ENCODE measurements around the gene FNDC4.

Gene FNDC4

GRCh38 chr2:27492557-27492956, 2.4 kb downstream of the FNDC4 start:
- no peak for FAIRE-seq

DNA sequence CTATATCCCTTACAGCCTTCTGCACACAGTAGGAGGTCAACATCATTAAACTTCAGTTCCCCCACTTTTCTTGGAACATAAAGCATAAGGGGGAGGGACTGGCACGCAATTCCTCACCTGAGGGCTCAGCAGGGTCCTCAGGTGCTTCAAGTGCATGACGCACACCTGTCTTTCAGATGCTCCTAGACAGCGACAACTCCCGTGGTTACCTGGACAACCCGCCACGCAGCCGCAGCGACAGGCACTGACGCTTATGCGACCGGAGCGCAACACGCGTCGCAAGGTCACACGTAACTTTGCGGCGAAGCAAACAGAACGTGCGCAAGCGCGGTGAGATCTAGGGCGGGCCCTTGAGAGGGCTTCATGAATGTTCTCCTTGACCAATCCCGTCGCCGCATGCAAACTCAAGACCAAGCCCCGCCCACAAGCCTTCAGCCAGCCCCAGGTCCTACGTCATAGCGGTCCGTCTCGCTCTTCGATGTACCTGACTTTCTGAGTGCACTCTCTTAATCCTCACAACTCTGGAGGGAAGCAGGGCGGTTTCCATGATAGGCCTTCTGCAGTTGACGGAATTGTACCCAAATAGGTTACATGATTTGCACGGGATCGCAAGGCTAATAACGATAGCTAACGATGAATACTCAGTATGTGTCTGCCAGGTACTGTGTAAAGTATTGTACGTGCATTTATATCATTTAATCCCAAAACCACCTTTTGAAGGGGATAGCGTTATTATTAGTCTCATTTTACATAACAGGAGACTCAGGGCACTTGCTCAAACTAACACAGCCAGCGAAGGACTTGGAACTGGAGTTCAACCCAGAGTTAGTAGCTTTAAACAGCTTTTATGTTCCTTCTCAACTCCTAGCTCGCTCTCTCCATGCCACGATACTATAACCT, 5.3 kb downstream of the FNDC4 start, which contains the start of gene IFT172:
Gene IFT172 (minus strand): TSS at position 246 of the 900 bp plus-strand sequence. CDS start 90 bp downstream, at position 156.
- FAIRE-seq: peak; percentile 87

DNA sequence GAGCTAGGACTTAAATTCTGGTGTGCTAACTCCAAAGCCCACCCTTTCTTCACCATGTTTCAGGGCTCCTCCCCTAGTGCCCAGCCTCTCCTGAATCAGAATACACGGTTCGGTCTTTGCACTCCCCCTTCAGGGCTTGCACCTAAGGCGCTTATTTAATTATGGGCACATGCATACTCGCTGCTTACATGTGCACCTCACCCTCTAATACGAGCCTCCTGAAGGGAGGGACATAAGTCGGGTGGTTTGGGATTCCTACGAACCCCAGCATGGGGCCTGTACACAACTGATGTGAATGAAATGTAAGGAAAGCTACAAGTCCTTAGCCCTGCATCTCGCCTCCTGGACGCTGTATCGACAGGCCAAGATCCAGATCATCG, 5.9 kb downstream of the FNDC4 start:
- FAIRE-seq: no peak

DNA sequence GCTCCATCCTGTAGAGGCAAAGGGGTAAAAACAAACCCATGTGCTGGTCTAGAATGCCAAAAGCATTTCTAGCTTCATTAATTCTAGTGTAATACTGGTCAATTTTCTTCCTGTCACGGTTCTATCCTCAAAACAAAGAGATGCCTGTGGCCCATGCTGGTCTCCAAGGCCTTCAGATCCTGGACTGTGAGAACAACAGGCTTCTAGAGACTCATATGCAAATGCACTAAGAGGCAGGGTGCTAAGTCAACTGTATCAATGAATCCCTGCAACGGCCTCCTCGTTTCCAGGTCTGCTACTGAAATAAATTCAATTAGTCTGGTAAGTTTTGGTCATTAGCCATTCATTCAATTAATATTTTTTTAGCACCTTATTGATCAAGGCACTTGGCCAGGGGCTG, 9.5 kb downstream of the FNDC4 start:
- FAIRE-seq: no peak

DNA sequence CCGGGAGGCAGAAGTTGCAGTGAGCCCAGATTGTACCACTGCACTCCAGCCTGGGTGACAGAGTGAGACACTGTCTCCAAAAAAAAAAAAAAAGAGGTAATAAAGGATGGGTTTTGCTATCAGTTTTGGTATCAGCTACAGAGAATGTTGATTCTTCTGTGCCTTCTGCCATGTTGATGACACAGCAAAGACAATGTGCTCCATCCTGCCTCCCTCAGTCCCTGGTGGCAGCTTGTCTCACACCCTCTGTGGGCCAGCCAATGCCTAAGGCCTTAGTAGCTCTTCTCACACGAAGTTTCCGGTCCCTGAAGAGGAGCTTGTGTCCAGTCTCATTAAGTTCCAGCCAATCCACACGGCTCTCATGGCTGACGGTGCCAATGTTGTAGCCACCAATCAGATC, 23.0 kb downstream of the FNDC4 start:
- no peak for FAIRE-seq

GRCh38 chr2:27464443-27464842, 30.6 kb downstream of the FNDC4 start:
- no peak for FAIRE-seq

DNA sequence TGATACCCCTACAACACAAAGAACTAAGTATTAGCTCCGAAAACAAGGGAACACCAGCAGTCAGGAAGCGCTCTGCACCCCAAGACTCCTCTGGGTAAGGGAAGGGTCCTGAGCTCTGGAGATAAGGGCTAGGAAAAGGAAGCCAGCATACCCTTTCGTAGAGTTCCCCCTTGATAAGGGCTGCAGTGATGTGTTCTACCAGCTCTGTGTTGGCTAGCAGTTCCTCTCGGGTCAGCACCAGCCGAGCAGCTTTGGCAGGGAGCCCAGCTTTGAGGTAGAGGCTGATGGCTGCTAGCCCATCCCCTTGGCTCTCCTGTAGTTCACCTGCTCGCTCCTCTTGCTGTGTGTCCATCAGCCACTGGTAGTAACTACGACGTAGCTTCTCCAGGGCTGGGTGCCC, 33.9 kb downstream of the FNDC4 start:
- no peak for FAIRE-seq

- no peak for FAIRE-seq
Measured at GRCh38 chr2:27453968-27454367, 41.0 kb downstream of the FNDC4 start.

GRCh38 chr2:27451095-27451494, 43.9 kb downstream of the FNDC4 start:
- no peak for FAIRE-seq

DNA sequence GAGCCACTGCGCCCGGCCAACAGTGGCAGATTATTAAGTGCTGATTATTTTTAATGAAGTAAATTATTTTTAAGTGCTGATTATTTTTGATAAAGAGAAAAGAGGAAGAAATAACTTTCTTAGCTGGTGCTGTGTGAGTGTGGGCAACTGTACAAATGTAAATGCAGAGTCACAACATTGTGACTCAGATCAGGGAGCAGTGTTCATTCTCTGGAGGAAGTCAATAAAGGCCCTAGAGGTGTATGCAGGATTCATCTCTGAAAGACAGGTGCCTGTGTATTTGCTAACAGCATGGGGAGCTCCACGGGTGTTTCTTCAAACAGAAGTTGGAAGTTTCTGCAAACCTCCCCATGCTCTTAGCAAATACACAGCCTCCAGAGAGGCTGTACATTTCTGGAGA, 46.6 kb downstream of the FNDC4 start:
- FAIRE-seq: no peak

GRCh38 chr2:27446057-27446456, 48.9 kb downstream of the FNDC4 start:
- no peak for FAIRE-seq

DNA sequence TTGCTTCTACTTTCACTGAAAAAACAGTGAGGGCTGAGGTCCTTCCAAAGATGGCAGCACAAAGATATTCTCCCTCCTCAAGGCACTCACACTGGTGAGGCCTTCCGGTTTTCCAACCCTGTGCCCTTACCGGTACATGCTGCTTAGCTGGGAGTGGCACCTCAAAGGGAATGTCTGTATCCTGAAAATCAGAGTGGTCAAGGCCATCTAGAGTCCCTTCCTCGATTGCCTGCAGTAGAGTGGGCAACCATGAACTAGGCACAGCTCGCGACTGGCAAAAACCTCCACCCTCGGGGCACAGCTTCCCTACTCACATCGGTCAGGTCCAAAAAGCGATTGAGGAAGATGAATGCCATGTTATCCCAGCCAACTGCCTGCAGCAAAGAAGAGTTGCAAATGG, 49.4 kb downstream of the FNDC4 start:
- no peak for FAIRE-seq

GRCh38 chr2:27445155-27445554, 49.8 kb downstream of the FNDC4 start:
- FAIRE-seq: no peak

GRCh38 chr2:27442920-27443282, 52.1 kb downstream of the FNDC4 start:
- no peak for FAIRE-seq

GRCh38 chr2:27441958-27442919, 52.8 kb downstream of the FNDC4 start, which contains the start of gene KRTCAP3:
Gene KRTCAP3 (plus strand): TSS chr2:27442381. CDS start chr2:27442413, 32 bp downstream.
- FAIRE-seq: no peak

Measured in endometrium (tissue), 2 donors.